Measurements from ENCODE around the gene MEF2C. TPM values are rescaled to one million over a fixed set of nuclear protein-coding genes. Genes with fewer than 3 reads are reported as not detected.

The MEF2C gene
- total RNA-seq, 5 donors from 2014 or later (not counting 1 experiment from before 2014, with no cell fraction given): 2.5 to 9.4 (median 4.4) TPM

DNA sequence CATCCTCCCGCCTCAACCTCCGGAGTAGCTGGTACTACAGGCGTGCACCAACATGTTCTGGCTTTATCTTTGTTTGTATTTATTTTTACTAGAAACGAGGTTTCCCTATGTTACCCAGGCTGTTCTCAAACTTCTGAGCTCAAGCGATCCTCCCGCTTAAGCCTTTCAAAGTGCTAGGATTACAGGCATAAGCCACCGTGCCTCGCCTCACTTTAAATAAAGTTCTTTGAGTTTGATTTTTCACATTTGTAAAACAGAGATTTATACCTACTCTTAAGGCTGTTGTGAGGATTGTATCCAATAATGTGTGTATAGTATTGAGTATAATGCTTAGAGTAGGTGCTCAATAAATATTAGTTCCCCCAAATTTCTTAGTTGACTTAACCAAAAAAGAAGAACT, 75.7 kb downstream of the MEF2C start:
- Mint-ChIP-seq H3K27ac (no peak overlapping the region), H3K4me1 (peaks cover 0 to 4% (median 0%) of the 10 kb centered on the region in 3 donors), H3K27me3 (no peaks in the 10 kb centered on the region), H3K36me3 (no peaks in the 10 kb centered on the region), H3K4me3 (no peak overlapping the region), H3K9me3 (no peaks in the 10 kb centered on the region)
- WGBS (ENCODE audit: insufficient coverage): 90% methylated on average over 4 of the region's 8 CpGs
- ChIA-PET POLR2A (interaction anchor here in 1 of 2 donors (0.6 kb wide), 1 partner anchor 1228 kb away, joined by 3 read pairs; no protein-coding TSS in a partner anchor), CTCF (interaction anchor here in 1 of 2 donors (0.6 kb wide), 1 partner anchor 194 kb away, joined by 3 read pairs; no protein-coding TSS in a partner anchor)
- H3K9me3 ChIP-seq: no peaks in the 10 kb centered on the region
- H3K27me3 ChIP-seq (replicated peaks in 1 of 2; ENCODE audit: control insufficient read depth in 2 of 2, extremely low read depth in 1 of 2, insufficient read depth in 2 of 2, low read length in 1 of 2): no peaks in the 10 kb centered on the region
- no peaks in the 10 kb centered on the region for H3K4me1 ChIP-seq (ENCODE audit: control insufficient read depth in 1 of 2, extremely low read depth in 1 of 2, insufficient read depth in 2 of 2, low read length in 2 of 2)
- no peaks in the 10 kb centered on the region for H3K36me3 ChIP-seq (ENCODE audit: control insufficient read depth in 2 of 2, extremely low read depth in 1 of 2, insufficient read depth in 1 of 2, low read length in 1 of 2)
- DNase-seq (no peak), ATAC-seq (replicated peaks in 1 of 4) (no peak)
- no peak overlapping the region for H3K27ac ChIP-seq (ENCODE audit: low read length)
- H3K4me3 ChIP-seq (ENCODE audit: control insufficient read depth in 1 of 2, extremely low read depth in 1 of 2, low read length in 1 of 2): no peak overlapping the region

- Histone ChIP-seq H3K36me3 (ENCODE audit: control insufficient read depth in 2 of 2, extremely low read depth in 1 of 2, insufficient read depth in 1 of 2, low read length in 1 of 2) (no peaks in the 10 kb centered on the region), H3K9me3 (no peaks in the 10 kb centered on the region), H3K4me3 (ENCODE audit: control insufficient read depth in 1 of 2, extremely low read depth in 1 of 2, low read length in 1 of 2) (no peak overlapping the region), H3K27me3 (replicated peaks in 1 of 2; ENCODE audit: control insufficient read depth in 2 of 2, extremely low read depth in 1 of 2, insufficient read depth in 2 of 2, low read length in 1 of 2) (peaks cover 0 to 3% of the 10 kb centered on the region in 2 experiments), H3K4me1 (ENCODE audit: control insufficient read depth in 1 of 2, extremely low read depth in 1 of 2, insufficient read depth in 2 of 2, low read length in 2 of 2) (no peaks in the 10 kb centered on the region), H3K27ac (ENCODE audit: low read length) (no peak overlapping the region)
- ATAC-seq (replicated peaks in 1 of 4) (no peak), DNase-seq (no peak)
- CTCF ChIA-PET: interaction anchor here in 1 of 2 donors (0.6 kb wide), 1 partner anchor 1594 kb away, joined by 3 read pairs; no protein-coding TSS in a partner anchor
- peaks cover 5 to 8% of the 10 kb centered on the region in 2 donors for H3K27me3 Mint-ChIP-seq
- POLR2A ChIA-PET: no interaction called here
- H3K9me3 Mint-ChIP-seq: no peaks in the 10 kb centered on the region
- no peak overlapping the region for H3K4me3 Mint-ChIP-seq
- peaks cover 0 to 4% (median 0%) of the 10 kb centered on the region in 3 donors for H3K4me1 Mint-ChIP-seq
- no peak overlapping the region for H3K27ac Mint-ChIP-seq
- no peaks in the 10 kb centered on the region for H3K36me3 Mint-ChIP-seq
Observed at GRCh38 chr5:88806338-88806737, 76.6 kb downstream of the MEF2C start.

DNA sequence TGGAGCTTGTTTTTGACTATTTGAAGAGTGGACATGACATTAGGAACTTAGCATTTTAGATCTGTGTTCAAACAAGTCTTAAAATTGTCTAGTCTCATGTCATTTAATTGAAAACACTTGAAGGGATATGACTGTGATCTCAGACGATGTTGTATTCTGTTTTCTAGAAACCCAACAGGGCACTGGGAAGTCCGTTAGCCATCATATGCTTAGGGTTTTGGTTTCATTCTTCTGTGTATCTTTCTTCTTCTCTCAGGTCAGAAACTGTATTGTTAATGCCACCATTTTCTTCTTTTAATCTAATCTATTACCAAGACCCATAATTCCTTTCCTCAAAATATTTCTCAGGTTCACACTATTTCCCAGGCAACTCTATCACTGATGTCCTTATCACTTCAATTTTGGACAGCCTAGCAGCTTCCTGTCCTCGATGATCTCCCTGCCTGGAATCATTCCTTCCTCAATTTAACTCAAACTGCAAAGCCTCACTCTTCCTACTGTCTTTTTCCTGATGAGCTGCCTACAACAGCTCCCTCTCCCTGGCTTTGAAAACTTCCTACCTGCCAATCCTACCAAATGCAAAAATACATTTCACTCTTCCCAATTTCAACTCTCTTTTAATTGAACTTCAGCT, 77.7 kb downstream of the MEF2C start:
- no peak overlapping the region for H3K4me3 Mint-ChIP-seq
- H3K9me3 Mint-ChIP-seq: no peaks in the 10 kb centered on the region
- H3K4me3 ChIP-seq (ENCODE audit: control insufficient read depth in 1 of 2, extremely low read depth in 1 of 2, low read length in 1 of 2): no peak overlapping the region
- H3K9me3 ChIP-seq: no peaks in the 10 kb centered on the region
- 39% methylated on average over 2 of the region's 3 CpGs for WGBS (ENCODE audit: insufficient coverage)
- no peaks in the 10 kb centered on the region for H3K36me3 Mint-ChIP-seq
- H3K27ac Mint-ChIP-seq: no peak overlapping the region
- CTCF ChIA-PET: interaction anchor here (0.6 to 0.7 kb wide), 3 partner anchors 1595 to 1966 kb away, joined by 3 to 8 read pairs (median 3); no protein-coding TSS in a partner anchor
- peaks cover 0 to 3% of the 10 kb centered on the region in 2 experiments for H3K27me3 ChIP-seq (replicated peaks in 1 of 2; ENCODE audit: control insufficient read depth in 2 of 2, extremely low read depth in 1 of 2, insufficient read depth in 2 of 2, low read length in 1 of 2)
- peaks cover 0 to 4% (median 0%) of the 10 kb centered on the region in 3 donors for H3K4me1 Mint-ChIP-seq
- POLR2A ChIA-PET: no interaction called here
- no peaks in the 10 kb centered on the region for H3K36me3 ChIP-seq (ENCODE audit: control insufficient read depth in 2 of 2, extremely low read depth in 1 of 2, insufficient read depth in 1 of 2, low read length in 1 of 2)
- ATAC-seq (replicated peaks in 1 of 4): no peak
- peaks cover 5 to 8% of the 10 kb centered on the region in 2 donors for H3K27me3 Mint-ChIP-seq
- DNase-seq: no peak
- no peaks in the 10 kb centered on the region for H3K4me1 ChIP-seq (ENCODE audit: control insufficient read depth in 1 of 2, extremely low read depth in 1 of 2, insufficient read depth in 2 of 2, low read length in 2 of 2)
- H3K27ac ChIP-seq (ENCODE audit: low read length): no peak overlapping the region

GRCh38 chr5:88804444-88804843, 78.5 kb downstream of the MEF2C start:
- H3K4me1 Mint-ChIP-seq: peaks cover 0 to 4% (median 0%) of the 10 kb centered on the region in 3 donors
- Histone ChIP-seq H3K4me3 (ENCODE audit: control insufficient read depth in 1 of 2, extremely low read depth in 1 of 2, low read length in 1 of 2) (no peak overlapping the region), H3K36me3 (ENCODE audit: control insufficient read depth in 2 of 2, extremely low read depth in 1 of 2, insufficient read depth in 1 of 2, low read length in 1 of 2) (no peaks in the 10 kb centered on the region), H3K27me3 (replicated peaks in 1 of 2; ENCODE audit: control insufficient read depth in 2 of 2, extremely low read depth in 1 of 2, insufficient read depth in 2 of 2, low read length in 1 of 2) (peaks cover 0 to 3% of the 10 kb centered on the region in 2 experiments), H3K9me3 (no peaks in the 10 kb centered on the region), H3K4me1 (ENCODE audit: control insufficient read depth in 1 of 2, extremely low read depth in 1 of 2, insufficient read depth in 2 of 2, low read length in 2 of 2) (no peaks in the 10 kb centered on the region), H3K27ac (ENCODE audit: low read length) (no peak overlapping the region)
- POLR2A ChIA-PET: no interaction called here
- CTCF ChIA-PET: no interaction called here
- no peaks in the 10 kb centered on the region for H3K36me3 Mint-ChIP-seq
- no peak overlapping the region for H3K4me3 Mint-ChIP-seq
- no peaks in the 10 kb centered on the region for H3K9me3 Mint-ChIP-seq
- DNase-seq (no peak), ATAC-seq (replicated peaks in 1 of 4) (no peak)
- H3K27ac Mint-ChIP-seq: no peak overlapping the region
- 100% methylated on average over 1 of the region's 11 CpGs for WGBS (ENCODE audit: insufficient coverage)
- H3K27me3 Mint-ChIP-seq: peaks cover 5 to 8% of the 10 kb centered on the region in 2 donors

- CTCF ChIA-PET: no interaction called here
- Histone ChIP-seq H3K36me3 (ENCODE audit: control insufficient read depth in 2 of 2, extremely low read depth in 1 of 2, insufficient read depth in 1 of 2, low read length in 1 of 2) (no peaks in the 10 kb centered on the region), H3K4me1 (ENCODE audit: control insufficient read depth in 1 of 2, extremely low read depth in 1 of 2, insufficient read depth in 2 of 2, low read length in 2 of 2) (no peaks in the 10 kb centered on the region), H3K4me3 (ENCODE audit: control insufficient read depth in 1 of 2, extremely low read depth in 1 of 2, low read length in 1 of 2) (no peak overlapping the region), H3K9me3 (no peaks in the 10 kb centered on the region), H3K27ac (ENCODE audit: low read length) (no peak overlapping the region), H3K27me3 (replicated peaks in 1 of 2; ENCODE audit: control insufficient read depth in 2 of 2, extremely low read depth in 1 of 2, insufficient read depth in 2 of 2, low read length in 1 of 2) (peaks cover 0 to 3% of the 10 kb centered on the region in 2 experiments)
- Mint-ChIP-seq H3K4me1 (peaks cover 0 to 4% (median 0%) of the 10 kb centered on the region in 3 donors), H3K4me3 (no peak overlapping the region), H3K27me3 (peaks cover 5 to 8% of the 10 kb centered on the region in 2 donors), H3K9me3 (peaks cover 0 to 1% (median 0%) of the 10 kb centered on the region in 3 donors), H3K36me3 (no peaks in the 10 kb centered on the region), H3K27ac (no peak overlapping the region)
- DNase-seq: no peak
- no peak for ATAC-seq (replicated peaks in 1 of 4)
- POLR2A ChIA-PET: no interaction called here
- WGBS (ENCODE audit: insufficient coverage): no CpG with 5 or more reads among the region's 1 CpG
Observed at GRCh38 chr5:88803309-88803708, 79.7 kb downstream of the MEF2C start.

- no peaks in the 10 kb centered on the region for H3K4me1 ChIP-seq (ENCODE audit: control insufficient read depth in 1 of 2, extremely low read depth in 1 of 2, insufficient read depth in 2 of 2, low read length in 2 of 2)
- no peak for DNase-seq
- H3K4me1 Mint-ChIP-seq: no peaks in the 10 kb centered on the region
- ATAC-seq (replicated peaks in 1 of 4): no peak
- no peak overlapping the region for H3K4me3 Mint-ChIP-seq
- no peak overlapping the region for H3K27ac Mint-ChIP-seq
- 100% methylated on average over 1 of the region's 2 CpGs for WGBS (ENCODE audit: insufficient coverage)
- H3K4me3 ChIP-seq (ENCODE audit: control insufficient read depth in 1 of 2, extremely low read depth in 1 of 2, low read length in 1 of 2): no peak overlapping the region
- no peaks in the 10 kb centered on the region for H3K36me3 Mint-ChIP-seq
- H3K27ac ChIP-seq (ENCODE audit: low read length): no peak overlapping the region
- CTCF ChIA-PET: no interaction called here
- no peaks in the 10 kb centered on the region for H3K9me3 ChIP-seq
- H3K27me3 Mint-ChIP-seq: peaks cover 5 to 8% of the 10 kb centered on the region in 2 donors
- POLR2A ChIA-PET: interaction anchor here in 1 of 2 donors (0.7 kb wide), 1 partner anchor 103 kb away, joined by 4 read pairs; no protein-coding TSS in a partner anchor
- H3K27me3 ChIP-seq (replicated peaks in 1 of 2; ENCODE audit: control insufficient read depth in 2 of 2, extremely low read depth in 1 of 2, insufficient read depth in 2 of 2, low read length in 1 of 2): peaks cover 0 to 3% of the 10 kb centered on the region in 2 experiments
- peaks cover 0 to 5% (median 0%) of the 10 kb centered on the region in 3 donors for H3K9me3 Mint-ChIP-seq
- H3K36me3 ChIP-seq (ENCODE audit: control insufficient read depth in 2 of 2, extremely low read depth in 1 of 2, insufficient read depth in 1 of 2, low read length in 1 of 2): no peaks in the 10 kb centered on the region
Observed at GRCh38 chr5:88799938-88800535, 82.9 kb downstream of the MEF2C start.

Measured in T-cell (primary cell).